IPS DF 4.7 (cell line): Measurements from ENCODE around the gene C3orf70.

Experiments
- DNase-seq: peaks from one replicate; pipeline ENCODE4 v3.0.0-alpha.2; 2013; ENCODE audit warnings: low spot score; ENCODE audit errors: extremely low read depth

The C3orf70 gene

GRCh38 chr3:185056908-185057307 is 96.0 kb downstream of the C3orf70 start:
- no peak for DNase-seq

- no peak for DNase-seq
These were observed 100.2 kb downstream of the C3orf70 start for GRCh38 chr3:185052631-185053030.

GRCh38 chr3:185051801-185052200 is 101.1 kb downstream of the C3orf70 start:
- DNase-seq, result no peak

DNA sequence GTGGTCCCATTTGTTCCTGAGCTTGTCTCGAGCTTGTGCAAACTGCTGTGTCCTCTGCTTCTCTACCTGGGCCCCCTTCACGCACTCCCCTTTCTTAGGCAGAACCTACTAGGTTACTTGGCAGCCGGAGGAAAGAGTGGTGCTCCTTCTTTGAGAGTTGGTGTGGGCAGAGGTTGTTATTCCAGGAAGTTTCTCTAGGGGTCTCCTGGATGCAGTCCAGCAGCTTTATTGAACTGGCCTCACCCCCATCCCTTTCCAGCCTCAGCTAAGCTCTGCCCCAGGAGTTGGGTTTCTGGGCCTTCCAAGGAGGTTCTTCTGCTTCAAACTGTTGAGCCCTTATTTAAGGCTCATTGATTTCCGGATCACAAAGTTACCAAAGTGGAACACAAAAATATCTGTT is 103.2 kb downstream of the C3orf70 start:
- no peak for DNase-seq

- DNase-seq, result no peak
These were observed 106.3 kb downstream of the C3orf70 start for GRCh38 chr3:185046603-185047002.

- no peak for DNase-seq
These were observed 106.7 kb downstream of the C3orf70 start for GRCh38 chr3:185046164-185046515.

DNA sequence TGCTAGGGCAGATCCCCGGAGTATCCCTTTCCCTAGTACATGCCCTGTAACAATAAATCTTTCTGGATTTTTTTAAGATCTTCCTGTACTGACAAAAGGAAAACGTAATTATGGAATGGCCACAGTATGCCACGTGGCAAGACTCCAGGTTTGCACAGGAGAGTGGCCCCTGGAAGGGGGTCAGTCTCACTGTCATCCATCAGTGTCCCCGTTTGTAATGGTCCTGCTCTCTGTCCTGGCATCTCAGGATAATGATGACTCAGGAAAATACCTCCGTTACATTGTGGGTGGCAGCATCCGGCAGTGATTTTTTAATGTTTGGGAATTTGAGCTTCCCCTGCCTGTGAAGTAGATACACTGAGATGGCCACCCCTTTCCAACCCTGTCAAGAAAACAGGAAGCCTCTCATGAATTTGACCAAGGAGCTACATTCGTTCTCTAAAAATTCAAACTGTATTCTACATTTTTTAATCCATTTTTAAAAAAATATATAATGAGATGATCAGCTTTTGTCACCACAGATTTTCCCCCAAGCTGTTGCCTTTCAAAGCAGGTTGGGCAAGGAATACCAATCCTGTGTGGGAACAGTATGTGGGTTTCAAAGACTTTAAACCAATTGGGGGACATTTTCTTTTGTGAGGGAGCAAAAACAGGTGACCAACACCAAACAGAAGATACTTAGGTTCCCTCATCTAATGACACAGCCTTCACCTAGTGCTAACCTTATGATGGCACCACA is 110.4 kb downstream of the C3orf70 start:
- no peak for DNase-seq

DNA sequence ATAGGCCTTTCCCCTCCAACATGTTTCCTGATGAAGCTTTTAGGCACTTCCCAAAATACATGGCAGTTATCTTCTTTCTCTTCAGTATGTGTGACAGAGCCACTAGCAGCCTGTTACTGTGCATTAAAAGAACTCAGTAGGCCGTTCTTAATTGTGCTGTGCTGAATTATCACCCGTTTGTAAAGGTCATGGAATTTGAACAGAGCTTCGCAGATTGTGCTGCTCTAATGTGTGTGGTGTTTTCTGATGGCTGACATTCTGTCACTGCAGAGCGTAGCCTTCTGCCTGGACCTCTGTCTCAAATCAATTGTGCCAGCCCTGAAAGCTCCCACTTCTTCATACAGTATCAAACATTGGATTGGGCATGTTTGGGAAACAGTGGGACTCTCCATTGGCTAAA is 111.3 kb downstream of the C3orf70 start:
- no peak for DNase-seq

- DNase-seq, result no peak
These were observed 112.4 kb downstream of the C3orf70 start for GRCh38 chr3:185040425-185040824.

DNA sequence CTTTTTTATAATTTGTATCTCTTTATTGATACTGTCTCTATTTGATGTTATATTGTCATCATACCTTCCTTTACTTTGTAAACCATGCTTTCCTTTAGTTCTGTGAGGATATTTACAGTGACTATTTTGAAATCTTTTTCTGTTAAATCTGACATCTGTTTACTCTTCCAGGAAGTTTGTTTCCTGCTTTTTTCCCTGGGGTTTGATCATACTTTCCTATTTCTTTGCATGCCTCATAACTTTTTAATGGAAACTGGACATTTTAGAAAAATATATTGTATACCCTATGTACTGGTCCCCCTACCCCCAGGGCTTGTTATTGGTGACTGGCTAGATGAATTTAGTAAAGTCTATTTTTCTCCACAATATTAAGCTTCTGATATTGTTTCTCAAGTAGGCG is 115.1 kb downstream of the C3orf70 start:
- DNase-seq, result no peak

- DNase-seq, result no peak
These were observed 121.9 kb downstream of the C3orf70 start for GRCh38 chr3:185030951-185031350.

GRCh38 chr3:185030399-185030798 is 122.5 kb downstream of the C3orf70 start:
- DNase-seq, result no peak

DNA sequence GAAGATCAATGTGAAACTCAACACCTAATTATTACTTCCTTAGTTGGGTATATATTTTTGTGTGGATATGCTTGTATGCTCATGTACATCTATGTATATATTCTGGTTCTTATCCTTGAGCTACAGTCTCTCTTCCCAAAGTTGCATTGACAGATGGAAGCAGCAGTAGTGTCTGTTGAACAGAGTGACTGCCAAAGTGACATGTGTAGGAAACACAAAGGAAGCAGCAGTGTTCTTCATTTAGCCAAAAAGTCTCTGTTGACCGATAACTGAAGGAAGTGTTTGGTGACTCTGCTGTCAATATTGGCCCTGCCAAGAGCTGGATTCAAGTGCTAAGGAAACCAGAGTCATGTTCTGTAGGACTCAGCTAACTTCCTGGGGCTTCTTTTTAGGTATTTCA is 123.8 kb downstream of the C3orf70 start:
- no peak for DNase-seq

DNA sequence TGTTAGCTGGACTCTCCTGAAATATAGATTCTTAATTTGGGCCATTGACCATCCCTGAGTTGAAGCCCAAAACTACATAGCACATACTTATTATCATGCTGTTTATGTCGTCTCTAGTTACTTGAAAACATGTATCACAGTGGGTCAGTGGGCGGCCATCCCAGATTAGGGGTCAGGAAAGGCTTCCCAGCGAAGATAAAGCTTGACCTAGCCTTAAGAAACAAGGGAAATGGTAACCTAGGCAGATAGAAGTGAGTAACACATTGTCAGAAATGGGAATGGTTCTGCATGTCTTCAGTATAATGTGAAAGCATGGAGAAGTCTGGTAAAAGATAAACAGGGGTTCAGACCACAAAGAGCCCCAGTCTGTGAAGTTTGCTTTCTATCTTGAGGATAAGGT is 124.7 kb downstream of the C3orf70 start:
- no peak for DNase-seq
